Astrocyte (in vitro differentiated cells and primary cell): ENCODE data around the gene POGZ. TPM values are rescaled to one million over a fixed set of nuclear protein-coding genes. Genes with fewer than 3 reads are reported as not detected.

ENCODE experiments used
- DNase-seq: peaks from one replicate; pipeline ENCODE4 v3.0.0-alpha.2; 2010; ENCODE audit warnings: low read depth
- FAIRE-seq: peaks from 2 replicates; lab custom pipeline; 2011; peaks lifted over from hg19 to GRCh38; lab: Jason Lieb, UNC
- H2AFZ ChIP-seq: 2 replicates; pipeline ENCODE4 v1.6.0; 2012; ENCODE audit warnings: low read depth, low read length, inconsistent platforms
- H3K27ac ChIP-seq: 2 replicates; pipeline ENCODE4 v1.5.1; 2011; ENCODE audit warnings: low read depth, low read length, inconsistent platforms
- H3K27me3 ChIP-seq: 2 replicates; pipeline ENCODE4 v1.6.0; 2011; ENCODE audit warnings: low read length, inconsistent platforms; ENCODE audit not compliant: insufficient read depth
- H3K36me3 ChIP-seq: 2 replicates; pipeline ENCODE4 v1.5.1; 2011; ENCODE audit warnings: low read length, inconsistent platforms; ENCODE audit not compliant: insufficient read depth
- H3K4me1 ChIP-seq: 2 replicates; pipeline ENCODE4 v1.5.1; 2011; ENCODE audit warnings: low read length, inconsistent platforms; ENCODE audit not compliant: insufficient read depth
- H3K4me2 ChIP-seq: 2 replicates; pipeline ENCODE4 v1.6.0; 2012; ENCODE audit warnings: low read length, inconsistent platforms
- H3K4me3 ChIP-seq: 2 replicates; pipeline ENCODE4 v1.5.1; 2011; ENCODE audit warnings: low read depth, mild to moderate bottlenecking, low read length, inconsistent platforms; ENCODE audit not compliant: insufficient read depth
- H3K79me2 ChIP-seq: 2 replicates; pipeline ENCODE4 v1.6.0; 2012; ENCODE audit warnings: mild to moderate bottlenecking, low read length, inconsistent platforms; ENCODE audit not compliant: insufficient read depth
- H3K9ac ChIP-seq: 2 replicates; pipeline ENCODE4 v1.6.0; 2012; ENCODE audit warnings: mild to moderate bottlenecking, low read length, inconsistent platforms
- H3K9me3 ChIP-seq: 2 replicates; pipeline ENCODE4 v1.5.1; 2012; ENCODE audit warnings: low read depth, mild to moderate bottlenecking, low read length, inconsistent platforms; ENCODE audit not compliant: insufficient read depth
- H4K20me1 ChIP-seq: 2 replicates; pipeline ENCODE4 v1.6.0; 2012; ENCODE audit warnings: low read length, inconsistent platforms; ENCODE audit not compliant: insufficient read depth
- H3K27ac Mint-ChIP-seq: one replicate; pipeline ENCODE4 v1.8.0; 2021; ENCODE audit warnings: mild to moderate bottlenecking, mixed read lengths; ENCODE audit not compliant: unreplicated experiment
- H3K27me3 Mint-ChIP-seq: one replicate; pipeline ENCODE4 v1.8.0; 2021; ENCODE audit warnings: low read depth, mixed read lengths; ENCODE audit not compliant: unreplicated experiment
- H3K36me3 Mint-ChIP-seq: one replicate; pipeline ENCODE4 v1.8.0; 2021; ENCODE audit warnings: low read depth, mixed read lengths; ENCODE audit not compliant: unreplicated experiment
- H3K4me1 Mint-ChIP-seq: one replicate; pipeline ENCODE4 v1.8.0; 2021; ENCODE audit warnings: low read depth, mixed read lengths; ENCODE audit not compliant: unreplicated experiment
- H3K4me3 Mint-ChIP-seq: one replicate; pipeline ENCODE4 v1.8.0; 2021; ENCODE audit warnings: mild to moderate bottlenecking, moderate library complexity, mixed read lengths; ENCODE audit not compliant: unreplicated experiment
- H3K9me3 Mint-ChIP-seq: one replicate; pipeline ENCODE4 v1.8.0; 2021; ENCODE audit warnings: mild to moderate bottlenecking, mixed read lengths; ENCODE audit not compliant: unreplicated experiment
- CTCF ChIP-seq: IDR thresholded peaks from 2 replicates; pipeline ENCODE4 v1.5.1; 2011; ENCODE audit warnings: low read depth, mild to moderate bottlenecking, inconsistent platforms, low read length, moderate library complexity; ENCODE audit not compliant: insufficient read depth
- EZH2 ChIP-seq: IDR thresholded peaks from 2 replicates; pipeline ENCODE4 v1.6.1; 2012; ENCODE audit warnings: mild to moderate bottlenecking, low read length, inconsistent platforms; ENCODE audit not compliant: insufficient read depth
- total RNA-seq: library from RNA; stranded (reverse); gene quantifications from 2 replicates; pipeline ENCODE4 v1.2.1, GENCODE V29; 2021

Gene POGZ
- total RNA-seq, 1 donor from 2014 or later = 63.9 TPM

GRCh38 chr1:151408891-151409290, 50.4 kb downstream of the POGZ start:
- H3K79me2 ChIP-seq = no peaks in the 10 kb centered on the region
- TF ChIP-seq EZH2 (no peak), CTCF (no peak)
- peaks cover 65% of the 10 kb centered on the region for H3K36me3 ChIP-seq
- H2AFZ ChIP-seq = no peak overlapping the region
- Mint-ChIP-seq H3K4me3 (no peak overlapping the region), H3K9me3 (no peaks in the 10 kb centered on the region), H3K27me3 (no peaks in the 10 kb centered on the region), H3K4me1 (peaks cover 5% of the 10 kb centered on the region), H3K36me3 (peaks cover 16% of the 10 kb centered on the region), H3K27ac (no peak overlapping the region)
- peaks cover 14% of the 10 kb centered on the region for H4K20me1 ChIP-seq
- no peak overlapping the region for H3K9ac ChIP-seq
- H3K4me1 ChIP-seq = no peaks in the 10 kb centered on the region
- no peaks in the 10 kb centered on the region for H3K27me3 ChIP-seq
- DNase-seq (no peak), FAIRE-seq (no peak)
- H3K4me3 ChIP-seq = no peak overlapping the region
- no peak overlapping the region for H3K27ac ChIP-seq
- no peaks in the 10 kb centered on the region for H3K9me3 ChIP-seq
- no peak overlapping the region for H3K4me2 ChIP-seq

- Histone ChIP-seq H3K4me1 (no peaks in the 10 kb centered on the region), H3K27me3 (no peaks in the 10 kb centered on the region), H3K9ac (no peak overlapping the region), H3K4me2 (no peak overlapping the region), H3K36me3 (peaks cover 73% of the 10 kb centered on the region), H2AFZ (no peak overlapping the region), H4K20me1 (peaks cover 25% of the 10 kb centered on the region), H3K9me3 (no peaks in the 10 kb centered on the region), H3K4me3 (no peak overlapping the region), H3K27ac (no peak overlapping the region), H3K79me2 (peaks cover 9% of the 10 kb centered on the region)
- FAIRE-seq (no peak), DNase-seq (no peak)
- Mint-ChIP-seq H3K36me3 (peaks cover 15% of the 10 kb centered on the region), H3K4me1 (peaks cover 5% of the 10 kb centered on the region), H3K27me3 (no peaks in the 10 kb centered on the region), H3K4me3 (no peak overlapping the region), H3K27ac (no peak overlapping the region), H3K9me3 (no peaks in the 10 kb centered on the region)
- TF ChIP-seq CTCF (no peak), EZH2 (no peak)
Measured at GRCh38 chr1:151407304-151407703, 52.0 kb downstream of the POGZ start.

GRCh38 chr1:151406176-151406575, 53.1 kb downstream of the POGZ start:
- no peak overlapping the region for H3K27ac Mint-ChIP-seq
- no peaks in the 10 kb centered on the region for H3K27me3 ChIP-seq
- peaks cover 74% of the 10 kb centered on the region for H3K36me3 ChIP-seq
- no peak for TF ChIP-seq EZH2
- no peak for TF ChIP-seq CTCF
- no peak overlapping the region for H3K4me3 ChIP-seq
- DNase-seq = no peak
- no peaks in the 10 kb centered on the region for H3K9me3 ChIP-seq
- H3K9me3 Mint-ChIP-seq = no peaks in the 10 kb centered on the region
- peaks cover 36% of the 10 kb centered on the region for H4K20me1 ChIP-seq
- H3K9ac ChIP-seq = no peak overlapping the region
- H3K27me3 Mint-ChIP-seq = no peaks in the 10 kb centered on the region
- peaks cover 4% of the 10 kb centered on the region for H3K4me1 ChIP-seq
- H3K4me1 Mint-ChIP-seq = peaks cover 14% of the 10 kb centered on the region
- H2AFZ ChIP-seq = no peak overlapping the region
- no peak for FAIRE-seq
- H3K79me2 ChIP-seq = peaks cover 17% of the 10 kb centered on the region
- H3K36me3 Mint-ChIP-seq = peaks cover 23% of the 10 kb centered on the region
- H3K27ac ChIP-seq = no peak overlapping the region
- H3K4me3 Mint-ChIP-seq = no peak overlapping the region
- no peak overlapping the region for H3K4me2 ChIP-seq
